ENCODE results near the gene UAP1L1.

- no peak for TF ChIP-seq CTCF (IDR thresholded peaks at IDR 0.05; ENCODE audit: low read length)
- TF ChIP-seq EZH2 (IDR thresholded peaks at IDR 0.05; ENCODE audit: borderline replicate concordance, low read length), result no peak
Observed at GRCh38 chr9:137039611-137040366, 37.5 kb upstream of the UAP1L1 start.
